GM19043 (cell line): Measurements from ENCODE around the gene PTK7.

Experiments
- ATAC-seq: cut with Tn5 transposase; IDR thresholded peaks from one replicate; pipeline ENCODE4 v1.9.1; 2021; ENCODE audit warnings: low read depth; ENCODE audit not compliant: unreplicated experiment

Gene PTK7

GRCh38 chr6:43141644-43142043 lies 65.5 kb downstream of the PTK7 start:
- no peak for ATAC-seq

- no peak for ATAC-seq
Measured at GRCh38 chr6:43142101-43142500, 66.0 kb downstream of the PTK7 start.

DNA sequence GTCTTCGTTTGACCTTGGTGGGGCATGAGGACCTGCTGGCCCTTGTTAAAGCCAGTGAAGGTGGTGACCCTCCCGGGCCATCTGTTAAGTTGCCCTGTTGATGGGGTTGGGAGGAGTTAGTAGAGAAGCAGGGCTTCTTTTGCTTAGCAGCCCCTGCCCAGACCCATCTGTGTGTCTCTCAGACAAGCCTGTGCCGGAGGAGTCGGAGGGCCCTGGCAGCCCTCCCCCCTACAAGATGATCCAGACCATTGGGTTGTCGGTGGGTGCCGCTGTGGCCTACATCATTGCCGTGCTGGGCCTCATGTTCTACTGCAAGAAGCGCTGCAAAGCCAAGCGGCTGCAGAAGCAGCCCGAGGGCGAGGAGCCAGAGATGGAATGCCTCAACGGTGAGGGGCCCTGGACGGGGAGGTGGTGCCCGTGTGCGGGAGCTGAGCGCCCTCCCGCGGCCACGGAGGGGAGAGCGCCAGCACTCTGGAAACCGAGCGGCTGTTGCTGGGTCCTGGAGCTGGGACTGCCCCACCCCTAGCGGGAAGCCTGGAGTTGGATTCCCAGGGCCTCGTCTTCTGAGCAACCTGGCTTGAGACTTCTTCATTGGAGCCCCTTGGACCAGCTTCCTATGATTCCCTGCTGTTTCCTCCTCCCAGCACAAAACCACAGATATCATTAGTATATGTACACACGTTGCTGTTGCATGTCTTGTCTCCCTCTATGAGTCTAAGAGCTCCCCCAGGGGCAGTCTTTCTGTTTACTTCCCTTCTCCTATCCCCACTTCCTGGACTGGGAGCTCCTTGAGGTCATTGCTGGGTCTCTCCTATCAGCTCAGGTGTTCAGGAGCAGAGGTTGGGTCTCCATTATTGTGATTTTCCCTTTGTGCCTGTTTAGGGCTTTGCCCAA lies 67.4 kb downstream of the PTK7 start:
- no peak for ATAC-seq

DNA sequence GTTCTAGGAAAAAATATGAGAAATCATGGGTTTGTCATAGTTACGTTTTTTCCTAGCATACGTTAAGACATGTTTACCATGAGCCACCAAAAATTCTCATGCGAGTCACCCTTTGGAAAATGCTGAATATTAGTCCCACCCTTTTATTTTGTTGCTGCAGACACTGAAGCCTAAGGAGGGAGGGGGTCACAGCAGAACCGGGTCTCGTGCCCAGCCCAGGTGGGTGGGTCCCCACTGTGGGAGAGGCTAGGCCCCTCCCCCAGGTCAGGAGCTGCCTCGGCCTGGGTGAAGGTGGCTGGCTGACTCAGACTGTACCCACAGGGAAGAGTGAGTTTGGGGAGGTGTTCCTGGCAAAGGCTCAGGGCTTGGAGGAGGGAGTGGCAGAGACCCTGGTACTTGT lies 68.8 kb downstream of the PTK7 start:
- no peak for ATAC-seq

- no peak for ATAC-seq
Measured at GRCh38 chr6:43146261-43146660, 70.1 kb downstream of the PTK7 start.

DNA sequence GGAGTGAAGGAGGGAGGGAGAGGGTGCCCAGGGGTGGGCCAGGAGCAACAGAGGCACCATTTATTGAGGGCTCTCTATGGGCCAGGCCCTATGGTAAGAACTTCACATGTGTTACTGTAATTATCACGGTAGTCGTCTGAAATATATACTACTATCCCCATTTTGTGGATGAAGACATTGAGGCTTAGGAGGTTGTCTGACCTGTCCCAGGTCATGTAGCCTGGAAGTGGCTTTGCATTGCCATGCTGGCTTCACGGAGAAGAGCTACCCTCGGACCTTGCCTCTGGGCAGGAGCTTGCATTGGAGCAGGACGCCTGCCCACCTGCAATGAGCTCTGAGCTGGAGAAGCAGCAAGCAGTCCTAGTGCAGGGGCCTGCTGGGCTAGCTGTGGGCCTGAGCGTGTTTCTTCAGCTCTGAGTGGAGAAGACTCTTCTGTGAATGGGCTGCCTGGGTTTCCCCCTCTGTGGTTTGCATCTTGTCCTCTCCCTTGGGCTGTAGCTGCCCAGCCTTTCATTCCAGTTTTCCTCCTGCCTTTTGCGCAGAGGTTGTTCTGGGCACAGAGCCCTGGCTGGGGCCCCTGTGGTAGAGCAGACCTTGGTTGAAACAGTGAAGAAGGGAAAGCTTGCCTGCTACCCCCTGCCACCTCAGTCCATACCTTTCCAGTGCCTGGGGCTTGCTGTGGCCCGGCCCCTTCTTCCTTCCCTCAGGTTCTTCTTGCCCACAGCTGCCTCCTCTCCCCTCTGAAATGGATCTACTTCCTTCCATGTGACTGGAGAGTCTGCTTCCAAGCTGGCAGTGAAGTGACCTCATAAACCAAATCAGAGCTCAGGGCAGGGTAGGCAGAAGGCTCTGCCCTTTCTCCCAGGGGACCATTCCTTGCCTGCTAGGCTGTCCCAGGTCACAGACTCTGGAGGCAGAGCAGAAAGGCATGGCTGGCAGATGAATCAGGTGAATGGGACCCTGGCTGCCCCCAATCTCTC lies 70.9 kb downstream of the PTK7 start:
- no peak for ATAC-seq

DNA sequence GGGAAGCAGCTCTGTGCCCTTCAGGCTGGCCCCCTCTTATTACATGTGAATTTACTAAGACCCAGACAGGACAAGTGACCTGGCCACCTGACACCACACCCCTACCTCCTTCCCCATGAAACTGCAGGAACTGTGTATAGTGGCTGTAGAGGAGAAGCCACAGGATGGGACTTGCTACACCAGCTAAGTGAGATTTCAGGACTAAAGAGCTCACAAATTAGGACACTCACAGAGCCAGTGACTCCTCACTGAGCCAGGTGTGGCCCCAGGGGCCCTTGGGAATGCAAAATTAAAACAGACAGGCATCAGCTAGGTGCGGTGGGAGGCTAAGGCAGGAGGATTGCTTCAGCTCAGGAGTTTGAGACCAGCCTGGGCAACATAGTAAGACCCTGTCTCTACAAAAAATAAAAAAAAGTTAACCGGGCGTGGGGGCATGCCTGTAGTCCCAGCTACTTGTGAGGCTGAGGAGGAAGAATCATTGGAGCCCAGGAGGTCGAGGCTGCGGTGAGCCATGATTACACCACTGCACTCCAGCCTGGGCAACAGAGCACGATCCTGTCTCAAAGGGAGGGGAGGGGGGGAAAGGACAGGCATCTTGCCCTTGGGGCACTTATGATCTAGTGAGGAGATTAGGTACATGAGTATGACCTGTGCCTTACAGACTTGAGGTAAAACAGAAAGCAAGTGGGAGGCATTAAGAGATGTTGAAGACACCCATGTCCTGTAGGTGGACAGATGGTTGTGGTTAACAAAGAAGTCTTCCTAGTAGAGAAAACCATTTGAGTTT lies 71.8 kb downstream of the PTK7 start:
- no peak for ATAC-seq

- ATAC-seq: no peak
Measured at GRCh38 chr6:43149265-43149664, 73.2 kb downstream of the PTK7 start.

DNA sequence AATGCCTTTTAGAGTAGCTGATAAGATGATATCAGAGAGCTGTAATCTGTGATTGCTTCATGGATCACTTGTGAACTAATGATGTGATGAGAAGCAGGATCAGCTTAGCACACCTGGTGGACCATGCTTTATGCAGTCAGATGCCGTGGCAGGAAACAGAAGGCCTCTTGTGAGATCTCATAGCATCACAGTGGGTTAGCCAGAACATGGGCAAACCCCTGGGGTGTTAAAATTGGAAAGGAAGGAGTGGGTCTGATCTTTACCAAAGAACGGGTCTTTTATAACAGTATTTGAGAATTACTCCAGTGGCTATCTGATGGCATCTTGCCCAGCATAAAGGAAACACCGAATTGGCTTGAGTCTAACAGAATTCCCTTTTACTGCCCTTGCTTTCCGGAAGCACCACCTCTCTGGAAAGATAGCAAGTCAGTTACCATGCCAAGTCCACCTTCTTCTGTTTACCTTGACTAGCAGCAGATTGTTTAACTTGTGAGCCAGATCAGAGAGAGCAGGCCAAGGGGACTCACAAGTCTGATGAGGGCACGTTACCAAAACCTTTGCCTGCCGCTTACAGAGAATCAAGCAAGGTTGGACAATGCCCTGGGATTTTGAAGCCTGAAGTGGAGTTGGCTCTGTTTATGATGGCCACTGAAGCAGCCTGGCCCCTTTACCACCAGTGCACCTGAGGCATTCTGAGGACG lies 74.1 kb downstream of the PTK7 start:
- ATAC-seq: no peak

- no peak for ATAC-seq
Measured at GRCh38 chr6:43159599-43159998, 83.5 kb downstream of the PTK7 start.

- no peak for ATAC-seq
Measured at GRCh38 chr6:43163899-43164298, 87.8 kb downstream of the PTK7 start.

DNA sequence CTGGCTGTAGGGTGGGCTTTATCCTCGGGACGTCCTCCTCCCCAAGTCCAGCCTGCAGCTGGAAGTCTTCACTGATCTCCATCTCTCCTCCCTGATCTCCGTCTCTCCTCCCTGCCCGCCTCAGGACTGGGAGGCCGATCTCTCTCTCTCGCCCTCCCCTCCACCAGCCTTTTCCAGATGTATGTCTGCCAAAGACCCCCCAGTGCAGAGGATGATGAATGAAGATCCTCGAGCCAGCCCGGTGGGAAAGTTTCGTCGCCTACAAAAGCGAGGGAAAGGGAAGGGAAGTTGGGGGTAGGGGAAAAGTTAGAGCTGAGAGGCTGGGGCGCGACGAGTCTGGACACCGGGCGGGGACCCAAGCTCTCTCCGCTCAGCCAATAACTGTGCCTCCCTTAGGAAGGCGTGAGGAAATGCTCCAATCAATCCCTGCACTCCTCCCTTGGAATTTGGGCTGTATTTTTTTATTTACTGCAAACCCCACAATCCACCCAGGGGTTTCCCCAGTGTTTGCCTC lies 94.4 kb downstream of the PTK7 start:
- ATAC-seq: no peak

DNA sequence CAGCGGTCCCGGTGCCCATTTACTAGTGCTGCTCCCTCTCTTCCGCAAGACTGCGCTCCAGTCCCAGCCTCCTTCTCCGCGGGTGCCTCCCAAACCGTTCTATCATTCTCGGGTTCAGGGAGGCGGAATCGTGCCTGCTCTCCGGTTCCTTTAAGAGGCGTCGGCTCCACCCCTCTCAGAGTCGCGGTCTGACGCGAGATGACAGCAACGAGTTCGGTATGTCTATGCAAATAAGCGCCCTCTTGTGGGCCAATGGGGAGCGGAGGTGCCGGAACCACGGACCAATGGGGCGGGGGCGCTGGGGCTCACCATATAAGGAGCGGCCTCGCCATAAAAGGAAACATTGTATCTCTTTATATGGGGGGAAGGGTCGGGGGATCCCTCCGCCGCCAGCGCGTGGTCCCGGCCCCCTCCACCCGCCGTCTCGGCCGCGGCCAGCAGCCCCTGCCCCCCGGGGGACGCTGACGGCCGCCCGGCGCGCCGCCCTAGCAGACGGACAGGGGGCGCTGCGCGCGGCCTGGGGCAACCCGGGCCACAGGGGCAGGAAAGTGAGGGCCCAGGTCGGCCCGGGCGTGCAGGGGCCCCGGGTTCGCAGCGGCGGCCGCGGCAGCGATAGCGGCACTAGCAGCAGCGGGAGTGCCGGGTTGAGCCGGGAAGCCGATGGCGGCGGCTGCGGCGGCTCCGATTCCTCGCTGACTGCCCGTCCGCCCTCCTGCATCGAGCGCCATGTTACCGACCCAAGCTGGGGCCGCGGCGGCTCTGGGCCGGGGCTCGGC lies 95.0 kb downstream of the PTK7 start, which contains the start of gene SRF:
TSS of gene SRF (plus strand) at position 339 of the 776 bp plus-strand sequence. CDS start at position 727, 388 bp downstream.
- ATAC-seq: peak; percentile 54

DNA sequence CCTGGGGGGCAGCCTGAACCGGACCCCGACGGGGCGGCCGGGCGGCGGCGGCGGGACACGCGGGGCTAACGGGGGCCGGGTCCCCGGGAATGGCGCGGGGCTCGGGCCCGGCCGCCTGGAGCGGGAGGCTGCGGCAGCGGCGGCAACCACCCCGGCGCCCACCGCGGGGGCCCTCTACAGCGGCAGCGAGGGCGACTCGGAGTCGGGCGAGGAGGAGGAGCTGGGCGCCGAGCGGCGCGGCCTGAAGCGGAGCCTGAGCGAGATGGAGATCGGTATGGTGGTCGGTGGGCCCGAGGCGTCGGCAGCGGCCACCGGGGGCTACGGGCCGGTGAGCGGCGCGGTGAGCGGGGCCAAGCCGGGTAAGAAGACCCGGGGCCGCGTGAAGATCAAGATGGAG lies 95.6 kb downstream of the PTK7 start:
- ATAC-seq: no peak

DNA sequence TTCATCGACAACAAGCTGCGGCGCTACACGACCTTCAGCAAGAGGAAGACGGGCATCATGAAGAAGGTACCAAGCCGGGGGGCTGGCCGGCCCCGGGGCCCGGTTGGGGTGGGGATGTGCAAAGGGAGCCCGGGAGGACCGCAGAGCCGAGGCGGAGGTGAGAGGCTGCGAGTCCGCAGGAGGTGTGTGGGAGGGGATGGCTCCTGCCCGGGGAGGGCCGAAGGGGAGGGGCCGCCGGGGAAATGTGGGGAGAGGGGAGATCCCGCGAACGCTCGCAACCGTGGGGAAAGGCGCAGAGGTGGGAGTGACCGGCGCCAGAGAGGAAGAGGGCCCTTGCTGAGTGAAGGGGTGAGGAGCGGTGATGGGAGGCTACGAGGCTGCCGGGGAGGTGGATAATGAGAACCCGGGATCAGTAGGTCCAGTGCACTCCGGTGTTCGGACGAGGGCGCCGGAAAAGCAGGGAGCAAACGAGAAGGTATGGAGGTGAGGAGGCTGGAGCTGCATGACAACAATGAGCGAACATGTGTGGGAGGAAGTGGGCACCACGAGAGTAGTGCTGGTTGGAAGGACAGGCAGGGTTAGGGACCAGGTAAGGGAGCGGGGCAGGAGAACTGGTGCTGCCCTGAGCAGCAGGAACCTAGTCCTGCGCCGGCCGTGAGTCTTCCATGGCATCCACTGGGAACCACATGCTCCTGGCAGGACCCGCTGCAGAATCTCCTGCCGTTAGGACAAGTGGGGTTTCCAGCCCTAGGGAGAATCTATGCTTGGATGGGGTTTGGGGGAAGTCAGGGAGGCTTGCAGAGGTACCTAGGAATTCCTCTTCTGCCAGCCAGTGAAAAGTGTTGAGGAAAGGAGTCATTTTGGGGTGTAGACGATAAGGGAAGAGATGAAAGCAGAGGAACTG lies 96.2 kb downstream of the PTK7 start:
- ATAC-seq: no peak

DNA sequence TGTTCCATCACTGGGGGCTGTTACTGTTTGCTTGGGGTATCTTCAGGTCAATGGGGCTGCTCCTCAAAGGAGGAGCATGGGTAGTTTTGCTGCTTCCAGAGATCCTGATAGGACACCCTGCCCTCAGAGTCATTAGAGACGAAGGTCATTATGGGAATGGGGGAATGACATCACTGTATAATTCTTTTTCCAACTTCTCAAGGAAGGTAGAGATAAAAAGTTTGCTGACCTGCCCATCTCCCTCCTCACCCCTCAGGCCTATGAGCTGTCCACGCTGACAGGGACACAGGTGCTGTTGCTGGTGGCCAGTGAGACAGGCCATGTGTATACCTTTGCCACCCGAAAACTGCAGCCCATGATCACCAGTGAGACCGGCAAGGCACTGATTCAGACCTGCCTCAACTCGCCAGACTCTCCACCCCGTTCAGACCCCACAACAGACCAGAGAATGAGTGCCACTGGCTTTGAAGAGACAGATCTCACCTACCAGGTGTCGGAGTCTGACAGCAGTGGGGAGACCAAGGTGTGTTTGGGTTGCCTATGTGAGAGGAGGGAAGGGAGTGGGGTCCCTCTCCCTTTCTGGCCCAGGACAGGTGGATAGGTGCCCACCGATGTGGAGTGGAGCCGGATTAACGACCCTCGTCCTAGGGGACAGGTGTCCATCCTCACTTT lies 97.6 kb downstream of the PTK7 start:
- ATAC-seq: no peak
